A549 treated with CpdA at 1 μM for 4 hours (cell line): ENCODE results near the gene TLDC2. TPM values are rescaled to one million over a fixed set of nuclear protein-coding genes. Genes with fewer than 3 reads are reported as not detected.

Experiments used
- total RNA-seq: library from RNA; stranded (reverse); fragments of 200-300 nt; extraction: Qiagen RNA extraction; gene quantifications from 5 replicates; pipeline ENCODE4 v1.2.3, GENCODE V29; 2022; ENCODE audit warnings: low read depth

TLDC2 gene
- not detected in 5 replicates for total RNA-seq

GRCh38 chr20:36875702-36876472, at the start of gene TLDC2:
TLDC2 (plus strand) TSS chr20:36876138; CDS start chr20:36876175, 37 bp downstream.

Other genes starting within 250 kb of the TLDC2 start
- gene SLA2, start 229.9 kb upstream of the TLDC2 start, total RNA-seq: 0.01 to 0.06 TPM in 2 of 5 replicates, not detected in the others
- gene NDRG3, start 130.0 kb upstream of the TLDC2 start, total RNA-seq: 20.4 to 23.8 TPM (median 22.1 TPM) in 5 replicates
- gene DSN1, start 102.4 kb upstream of the TLDC2 start, total RNA-seq: 23.4 to 31.5 TPM (median 26.1 TPM) in 5 replicates
- 6.4 to 8.5 TPM (median 7.0 TPM) in 5 replicates for gene SAMHD1, start 75.6 kb downstream of the TLDC2 start, total RNA-seq
- 9.7 to 12.2 TPM (median 10.1 TPM) in 5 replicates for gene RBL1, start 219.9 kb downstream of the TLDC2 start, total RNA-seq